OCI-LY1 (cell line): ENCODE results near the gene OPN1MW.
"Not testable (repeated sequence)": the region's sequence is repeated elsewhere in the genome, so short reads cannot be mapped to it uniquely, and the experiment has no call there.

Experiments
- H2AFZ ChIP-seq: fragments of 200-600 bp; sonication (generic), shearing (Covaris generic); 2 replicates; pipeline ENCODE4 v1.6.0; 2014; ENCODE audit warnings: antibody characterized with exemption, mild to moderate bottlenecking, low read length
- H3F3A ChIP-seq: fragments of 200-600 bp; sonication (generic), shearing (Covaris generic); 2 replicates; pipeline ENCODE4 v1.6.0; 2014; ENCODE audit warnings: mild to moderate bottlenecking, antibody characterized with exemption, low read length, moderate library complexity; ENCODE audit not compliant: insufficient read depth
- H3K27ac ChIP-seq: fragments of 200-600 bp; sonication (generic); 2 replicates; pipeline ENCODE4 v1.5.1; 2014; ENCODE audit warnings: low read length, mixed run types, mild to moderate bottlenecking, low read depth; ENCODE audit not compliant: poor library complexity, severe bottlenecking
- H3K27me3 ChIP-seq: fragments of 200-600 bp; sonication (generic); 2 replicates; pipeline ENCODE4 v1.6.0; 2014; ENCODE audit warnings: antibody characterized with exemption, mild to moderate bottlenecking, low read length, moderate library complexity; ENCODE audit not compliant: insufficient read depth
- H3K36me3 ChIP-seq: fragments of 200-600 bp; sonication (generic); 2 replicates; pipeline ENCODE4 v1.6.1; 2014; ENCODE audit warnings: mild to moderate bottlenecking, antibody characterized with exemption, low read length, moderate library complexity, mixed read lengths; ENCODE audit not compliant: insufficient read depth
- H3K4me1 ChIP-seq: fragments of 200-600 bp; sonication (generic); 2 replicates; pipeline ENCODE4 v1.5.1; 2014; ENCODE audit warnings: mild to moderate bottlenecking, low read length, moderate library complexity; ENCODE audit not compliant: insufficient read depth, severe bottlenecking
- H3K4me2 ChIP-seq: fragments of 200-600 bp; sonication (generic), shearing (Covaris generic); 2 replicates; pipeline ENCODE4 v1.6.1; 2014; ENCODE audit warnings: low read length
- H3K4me3 ChIP-seq: fragments of 200-600 bp; sonication (generic); 2 replicates; pipeline ENCODE4 v1.5.1; 2014; ENCODE audit warnings: low read length, low read depth, mild to moderate bottlenecking, mixed read lengths; ENCODE audit not compliant: poor library complexity, severe bottlenecking
- H3K79me2 ChIP-seq: fragments of 200-600 bp; shearing (Covaris generic); 2 replicates; pipeline ENCODE4 v1.6.1; 2016; ENCODE audit warnings: mixed run types, low read length, mixed read lengths; ENCODE audit not compliant: insufficient read depth
- H3K9ac ChIP-seq: fragments of 200-600 bp; sonication (generic), shearing (Covaris generic); 2 replicates; pipeline ENCODE4 v1.6.1; 2014; ENCODE audit warnings: mild to moderate bottlenecking, low read length, mixed read lengths
- H3K9me2 ChIP-seq: fragments of 200-600 bp; sonication (generic), shearing (Covaris generic); 2 replicates; pipeline ENCODE4 v1.6.1; 2014; ENCODE audit warnings: low read depth, mild to moderate bottlenecking, low read length, mixed read lengths
- H3K9me3 ChIP-seq: fragments of 200-600 bp; shearing (Covaris generic); 2 replicates; pipeline ENCODE4 v1.6.1; 2014; ENCODE audit warnings: low read length, mixed read lengths
- H4K20me1 ChIP-seq: fragments of 200-600 bp; sonication (generic), shearing (Covaris generic); 2 replicates; pipeline ENCODE4 v1.6.0; 2016; ENCODE audit warnings: mild to moderate bottlenecking, low read length; ENCODE audit not compliant: insufficient read depth
- CTCF ChIP-seq: fragments of 200-600 bp; sonication (generic), shearing (Covaris generic); IDR thresholded peaks from 2 replicates; pipeline ENCODE4 v1.5.1; 2017; ENCODE audit warnings: mild to moderate bottlenecking, antibody characterized with exemption, low read length, moderate library complexity, mixed read lengths
- EZH2 ChIP-seq: fragments of 200-600 bp; sonication (generic), shearing (Covaris generic); IDR thresholded peaks from 2 replicates; pipeline ENCODE4 v1.8.0; 2017; ENCODE audit warnings: borderline replicate concordance, mixed run types, mild to moderate bottlenecking, antibody characterized with exemption, low read length, moderate library complexity, mixed read lengths

Gene OPN1MW

DNA sequence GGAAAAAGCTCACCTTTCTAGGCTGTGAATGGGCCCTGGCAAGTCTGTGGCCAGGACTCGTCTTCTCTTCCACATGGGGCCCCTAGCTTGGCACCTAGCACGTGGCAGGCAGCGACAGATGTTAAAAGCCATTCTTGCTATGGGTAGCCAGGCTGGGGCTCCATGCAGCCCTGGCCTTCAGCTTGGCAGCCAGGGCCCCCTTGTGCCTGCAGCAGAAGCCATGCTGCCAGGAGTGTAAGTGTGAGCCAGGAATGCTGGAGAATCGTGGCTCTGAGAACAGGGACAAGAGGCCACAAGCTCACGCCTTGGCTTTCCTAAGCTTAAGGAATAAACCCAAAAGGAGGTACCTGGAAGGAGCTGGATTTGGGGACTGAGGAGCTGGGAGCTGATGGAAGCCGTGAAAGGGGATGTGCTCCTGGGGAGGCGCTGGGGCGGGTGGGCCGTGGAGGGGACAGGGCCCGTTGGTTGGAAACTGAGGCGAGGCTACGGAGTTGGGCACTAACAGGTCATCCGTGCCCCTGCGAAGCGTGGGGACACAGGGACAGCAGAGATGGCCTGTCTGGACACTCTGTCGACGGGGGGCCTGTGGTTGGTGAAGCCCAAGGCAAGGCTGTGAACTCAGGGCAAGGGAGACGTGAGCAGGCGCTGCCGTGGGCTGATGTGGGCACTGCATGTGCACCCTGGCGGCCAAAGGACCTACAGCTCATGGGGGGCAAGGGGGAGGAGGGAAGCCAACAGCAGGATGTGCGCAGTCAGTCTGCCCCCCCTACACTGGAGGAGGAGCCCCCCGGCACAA is 39.2 kb upstream of the OPN1MW start:
- no peak for TF ChIP-seq EZH2
- no peak for TF ChIP-seq CTCF
- H3K4me2 ChIP-seq: no peak overlapping the region

GRCh38 chrX:154144010-154144409 is 38.4 kb upstream of the OPN1MW start, which contains the start of gene OPN1LW:
OPN1LW (plus strand) TSS chrX:154144243; CDS start chrX:154144284, 41 bp downstream.
- not testable (repeated sequence) for H3F3A ChIP-seq, H3K36me3 ChIP-seq, H3K9me3 ChIP-seq, H3K4me3 ChIP-seq, H3K79me2 ChIP-seq, H3K9me2 ChIP-seq, H3K4me1 ChIP-seq, H4K20me1 ChIP-seq, H3K4me2 ChIP-seq, H2AFZ ChIP-seq, H3K27me3 ChIP-seq, H3K9ac ChIP-seq, H3K27ac ChIP-seq

More for the DNA sequence above, 39.2 kb upstream of the OPN1MW start:
- H4K20me1 ChIP-seq: no peaks in the 10 kb centered on the region
- H3K36me3 ChIP-seq: no peaks in the 10 kb centered on the region
- no peaks in the 10 kb centered on the region for H3K9me3 ChIP-seq
- H3K4me3 ChIP-seq: no peak overlapping the region
- H3K9me2 ChIP-seq: no peaks in the 10 kb centered on the region
- H3F3A ChIP-seq: no peaks in the 10 kb centered on the region
- no peak overlapping the region for H2AFZ ChIP-seq
- H3K4me1 ChIP-seq: no peaks in the 10 kb centered on the region
- H3K9ac ChIP-seq: no peak overlapping the region
- no peaks in the 10 kb centered on the region for H3K79me2 ChIP-seq
- H3K27me3 ChIP-seq: no peaks in the 10 kb centered on the region
- no peak overlapping the region for H3K27ac ChIP-seq

DNA sequence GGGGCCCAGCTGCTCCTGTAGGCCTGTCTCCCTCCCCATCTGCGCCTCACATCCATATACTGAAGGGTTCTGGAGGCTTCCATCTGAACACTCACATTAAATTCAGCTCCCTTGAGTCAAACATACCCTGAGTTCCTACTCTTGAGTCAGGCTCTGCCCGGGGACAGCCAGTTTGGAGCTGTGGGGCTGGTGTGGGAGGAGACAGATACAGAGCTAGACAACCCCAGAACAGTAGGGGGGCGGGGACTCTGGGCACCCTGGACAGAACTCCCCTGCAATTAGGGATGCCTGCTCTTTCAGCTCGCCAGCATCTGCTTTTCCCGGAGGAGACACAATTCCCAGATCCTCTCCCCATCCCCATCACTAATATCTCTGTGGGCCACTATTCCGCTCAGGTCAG is 31.4 kb upstream of the OPN1MW start:
- not testable (repeated sequence) for H3K27me3 ChIP-seq, H3K27ac ChIP-seq, H3K4me2 ChIP-seq, H3K9ac ChIP-seq, H3K9me2 ChIP-seq, H3F3A ChIP-seq, H3K79me2 ChIP-seq, H3K9me3 ChIP-seq, H3K4me3 ChIP-seq, H4K20me1 ChIP-seq, H3K4me1 ChIP-seq, H2AFZ ChIP-seq, H3K36me3 ChIP-seq

- H3K27ac ChIP-seq, H3K4me1 ChIP-seq, H3K79me2 ChIP-seq, H3K9ac ChIP-seq, H3K9me3 ChIP-seq, H3K4me2 ChIP-seq, H4K20me1 ChIP-seq, H2AFZ ChIP-seq, H3K9me2 ChIP-seq, H3K27me3 ChIP-seq, H3K4me3 ChIP-seq, H3F3A ChIP-seq, H3K36me3 ChIP-seq: not testable (repeated sequence)
These were observed 26.2 kb upstream of the OPN1MW start for GRCh38 chrX:154156221-154156620.

DNA sequence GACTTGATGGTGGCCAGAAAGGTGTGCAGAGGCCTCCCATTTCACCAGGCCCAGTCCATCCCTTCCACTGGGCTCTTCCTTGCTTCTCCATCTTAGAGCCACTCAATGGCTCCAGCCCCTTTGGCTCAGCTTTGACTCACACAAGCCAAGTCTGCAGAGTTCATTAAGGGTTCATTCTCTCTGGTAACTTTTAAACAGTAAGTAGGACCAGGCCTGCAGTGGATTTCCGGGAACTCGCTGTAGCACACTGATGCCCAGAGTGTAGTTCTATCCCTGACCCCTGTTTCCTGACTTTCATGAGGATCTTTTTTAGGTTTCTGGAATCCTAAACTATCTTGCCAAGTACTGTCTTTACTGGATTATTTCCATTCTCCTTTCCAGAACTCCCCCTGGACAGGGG is 25.2 kb upstream of the OPN1MW start:
- not testable (repeated sequence) for H4K20me1 ChIP-seq, H3F3A ChIP-seq, H3K9me2 ChIP-seq, H3K27ac ChIP-seq, H2AFZ ChIP-seq, H3K4me2 ChIP-seq, H3K4me1 ChIP-seq, H3K27me3 ChIP-seq, H3K36me3 ChIP-seq, H3K9me3 ChIP-seq, H3K79me2 ChIP-seq, H3K4me3 ChIP-seq, H3K9ac ChIP-seq

- not testable (repeated sequence) for H3K4me3 ChIP-seq, H3K36me3 ChIP-seq, H4K20me1 ChIP-seq, H2AFZ ChIP-seq, H3K9ac ChIP-seq, H3K27me3 ChIP-seq, H3K9me3 ChIP-seq, H3K4me1 ChIP-seq, H3F3A ChIP-seq, H3K9me2 ChIP-seq, H3K4me2 ChIP-seq, H3K79me2 ChIP-seq, H3K27ac ChIP-seq
These were observed 23.1 kb upstream of the OPN1MW start for GRCh38 chrX:154159345-154159744.

GRCh38 chrX:154164902-154165301 is 17.5 kb upstream of the OPN1MW start:
- H3K9ac ChIP-seq, H3K9me2 ChIP-seq, H3K9me3 ChIP-seq, H3K27ac ChIP-seq, H3K27me3 ChIP-seq, H3K36me3 ChIP-seq, H3K4me2 ChIP-seq, H3K79me2 ChIP-seq, H3K4me3 ChIP-seq, H3K4me1 ChIP-seq, H3F3A ChIP-seq, H4K20me1 ChIP-seq, H2AFZ ChIP-seq: not testable (repeated sequence)
